ENCODE results near the gene GBF1.

Gene GBF1

GRCh38 chr10:102311025-102311420, 65.7 kb downstream of the GBF1 start:
- Histone ChIP-seq H3K9ac (ENCODE audit: low read length) (no peak overlapping the region), H3K4me1 (ENCODE audit: control insufficient read depth, low read depth, low read length) (peaks cover 6% of the 10 kb centered on the region), H3K4me3 (ENCODE audit: low read length) (no peak overlapping the region), H3K27me3 (ENCODE audit: control insufficient read depth, insufficient read depth, low read length) (no peaks in the 10 kb centered on the region), H3K9me3 (ENCODE audit: control insufficient read depth, low read depth, low read length) (no peaks in the 10 kb centered on the region), H3K36me3 (ENCODE audit: control insufficient read depth, low read depth, low read length) (no peaks in the 10 kb centered on the region), H3K27ac (ENCODE audit: low read length) (no peak overlapping the region)

- Histone ChIP-seq H3K36me3 (ENCODE audit: control insufficient read depth, low read depth, low read length) (no peaks in the 10 kb centered on the region), H3K9me3 (ENCODE audit: control insufficient read depth, low read depth, low read length) (no peaks in the 10 kb centered on the region), H3K9ac (ENCODE audit: low read length) (no peak overlapping the region), H3K27me3 (ENCODE audit: control insufficient read depth, insufficient read depth, low read length) (no peaks in the 10 kb centered on the region), H3K27ac (ENCODE audit: low read length) (no peak overlapping the region), H3K4me3 (ENCODE audit: low read length) (no peak overlapping the region), H3K4me1 (ENCODE audit: control insufficient read depth, low read depth, low read length) (peaks cover 6% of the 10 kb centered on the region)
Observed at GRCh38 chr10:102312683-102313082, 67.4 kb downstream of the GBF1 start.

GRCh38 chr10:102313221-102313896, 68.0 kb downstream of the GBF1 start:
- Histone ChIP-seq H3K9me3 (ENCODE audit: control insufficient read depth, low read depth, low read length) (no peaks in the 10 kb centered on the region), H3K4me1 (ENCODE audit: control insufficient read depth, low read depth, low read length) (peaks cover 6% of the 10 kb centered on the region), H3K36me3 (ENCODE audit: control insufficient read depth, low read depth, low read length) (no peaks in the 10 kb centered on the region), H3K9ac (ENCODE audit: low read length) (no peak overlapping the region), H3K27me3 (ENCODE audit: control insufficient read depth, insufficient read depth, low read length) (no peaks in the 10 kb centered on the region), H3K4me3 (ENCODE audit: low read length) (no peak overlapping the region), H3K27ac (ENCODE audit: low read length) (no peak overlapping the region)

- no peaks in the 10 kb centered on the region for H3K36me3 ChIP-seq (ENCODE audit: control insufficient read depth, low read depth, low read length)
- no peak overlapping the region for H3K9ac ChIP-seq (ENCODE audit: low read length)
- H3K27ac ChIP-seq (ENCODE audit: low read length): no peak overlapping the region
- peaks cover 6% of the 10 kb centered on the region for H3K4me1 ChIP-seq (ENCODE audit: control insufficient read depth, low read depth, low read length)
- H3K27me3 ChIP-seq (ENCODE audit: control insufficient read depth, insufficient read depth, low read length): no peaks in the 10 kb centered on the region
- H3K9me3 ChIP-seq (ENCODE audit: control insufficient read depth, low read depth, low read length): no peaks in the 10 kb centered on the region
- H3K4me3 ChIP-seq (ENCODE audit: low read length): no peak overlapping the region
Observed at GRCh38 chr10:102314801-102315200, 69.5 kb downstream of the GBF1 start.

- H3K27me3 ChIP-seq (ENCODE audit: control insufficient read depth, insufficient read depth, low read length): no peaks in the 10 kb centered on the region
- no peaks in the 10 kb centered on the region for H3K4me1 ChIP-seq (ENCODE audit: control insufficient read depth, low read depth, low read length)
- no peaks in the 10 kb centered on the region for H3K36me3 ChIP-seq (ENCODE audit: control insufficient read depth, low read depth, low read length)
- H3K27ac ChIP-seq (ENCODE audit: low read length): no peak overlapping the region
- no peaks in the 10 kb centered on the region for H3K9me3 ChIP-seq (ENCODE audit: control insufficient read depth, low read depth, low read length)
- H3K4me3 ChIP-seq (ENCODE audit: low read length): no peak overlapping the region
- no peak overlapping the region for H3K9ac ChIP-seq (ENCODE audit: low read length)
Observed at GRCh38 chr10:102316421-102316820, 71.1 kb downstream of the GBF1 start.

GRCh38 chr10:102322914-102323313, 77.6 kb downstream of the GBF1 start:
- H3K4me1 ChIP-seq (ENCODE audit: control insufficient read depth, low read depth, low read length): peaks cover 12% of the 10 kb centered on the region
- no peaks in the 10 kb centered on the region for H3K27me3 ChIP-seq (ENCODE audit: control insufficient read depth, insufficient read depth, low read length)
- H3K27ac ChIP-seq (ENCODE audit: low read length): no peak overlapping the region
- H3K4me3 ChIP-seq (ENCODE audit: low read length): no peak overlapping the region
- H3K9me3 ChIP-seq (ENCODE audit: control insufficient read depth, low read depth, low read length): no peaks in the 10 kb centered on the region
- no peak overlapping the region for H3K9ac ChIP-seq (ENCODE audit: low read length)
- no peaks in the 10 kb centered on the region for H3K36me3 ChIP-seq (ENCODE audit: control insufficient read depth, low read depth, low read length)

- peaks cover 12% of the 10 kb centered on the region for H3K4me1 ChIP-seq (ENCODE audit: control insufficient read depth, low read depth, low read length)
- no peak overlapping the region for H3K27ac ChIP-seq (ENCODE audit: low read length)
- H3K9me3 ChIP-seq (ENCODE audit: control insufficient read depth, low read depth, low read length): no peaks in the 10 kb centered on the region
- no peaks in the 10 kb centered on the region for H3K36me3 ChIP-seq (ENCODE audit: control insufficient read depth, low read depth, low read length)
- no peak overlapping the region for H3K4me3 ChIP-seq (ENCODE audit: low read length)
- H3K9ac ChIP-seq (ENCODE audit: low read length): no peak overlapping the region
- H3K27me3 ChIP-seq (ENCODE audit: control insufficient read depth, insufficient read depth, low read length): no peaks in the 10 kb centered on the region
Observed at GRCh38 chr10:102324061-102324460, 78.7 kb downstream of the GBF1 start.

GRCh38 chr10:102326031-102326430, 80.7 kb downstream of the GBF1 start:
- Histone ChIP-seq H3K4me1 (ENCODE audit: control insufficient read depth, low read depth, low read length) (peaks cover 12% of the 10 kb centered on the region), H3K36me3 (ENCODE audit: control insufficient read depth, low read depth, low read length) (no peaks in the 10 kb centered on the region), H3K9me3 (ENCODE audit: control insufficient read depth, low read depth, low read length) (no peaks in the 10 kb centered on the region), H3K27me3 (ENCODE audit: control insufficient read depth, insufficient read depth, low read length) (no peaks in the 10 kb centered on the region), H3K27ac (ENCODE audit: low read length) (no peak overlapping the region), H3K4me3 (ENCODE audit: low read length) (no peak overlapping the region), H3K9ac (ENCODE audit: low read length) (no peak overlapping the region)

GRCh38 chr10:102327002-102327401, 81.7 kb downstream of the GBF1 start:
- peaks cover 12% of the 10 kb centered on the region for H3K4me1 ChIP-seq (ENCODE audit: control insufficient read depth, low read depth, low read length)
- H3K27ac ChIP-seq (ENCODE audit: low read length): no peak overlapping the region
- no peaks in the 10 kb centered on the region for H3K9me3 ChIP-seq (ENCODE audit: control insufficient read depth, low read depth, low read length)
- H3K36me3 ChIP-seq (ENCODE audit: control insufficient read depth, low read depth, low read length): no peaks in the 10 kb centered on the region
- no peak overlapping the region for H3K4me3 ChIP-seq (ENCODE audit: low read length)
- no peaks in the 10 kb centered on the region for H3K27me3 ChIP-seq (ENCODE audit: control insufficient read depth, insufficient read depth, low read length)
- no peak overlapping the region for H3K9ac ChIP-seq (ENCODE audit: low read length)

- Histone ChIP-seq H3K27ac (ENCODE audit: low read length) (no peak overlapping the region), H3K4me3 (ENCODE audit: low read length) (no peak overlapping the region), H3K4me1 (ENCODE audit: control insufficient read depth, low read depth, low read length) (peaks cover 12% of the 10 kb centered on the region), H3K27me3 (ENCODE audit: control insufficient read depth, insufficient read depth, low read length) (no peaks in the 10 kb centered on the region), H3K9ac (ENCODE audit: low read length) (no peak overlapping the region), H3K36me3 (ENCODE audit: control insufficient read depth, low read depth, low read length) (no peaks in the 10 kb centered on the region), H3K9me3 (ENCODE audit: control insufficient read depth, low read depth, low read length) (no peaks in the 10 kb centered on the region)
Observed at GRCh38 chr10:102327641-102328040, 82.3 kb downstream of the GBF1 start.

- Histone ChIP-seq H3K27ac (ENCODE audit: low read length) (no peak overlapping the region), H3K27me3 (ENCODE audit: control insufficient read depth, insufficient read depth, low read length) (peaks cover under 1% of the 10 kb centered on the region), H3K36me3 (ENCODE audit: control insufficient read depth, low read depth, low read length) (no peaks in the 10 kb centered on the region), H3K4me3 (ENCODE audit: low read length) (no peak overlapping the region), H3K9me3 (ENCODE audit: control insufficient read depth, low read depth, low read length) (no peaks in the 10 kb centered on the region), H3K4me1 (ENCODE audit: control insufficient read depth, low read depth, low read length) (no peaks in the 10 kb centered on the region), H3K9ac (ENCODE audit: low read length) (no peak overlapping the region)
Observed at GRCh38 chr10:102332772-102333171, 87.4 kb downstream of the GBF1 start.

- H3K27me3 ChIP-seq (ENCODE audit: control insufficient read depth, insufficient read depth, low read length): peaks cover 10% of the 10 kb centered on the region
- H3K36me3 ChIP-seq (ENCODE audit: control insufficient read depth, low read depth, low read length): no peaks in the 10 kb centered on the region
- H3K4me1 ChIP-seq (ENCODE audit: control insufficient read depth, low read depth, low read length): no peaks in the 10 kb centered on the region
- H3K27ac ChIP-seq (ENCODE audit: low read length): no peak overlapping the region
- no peaks in the 10 kb centered on the region for H3K9me3 ChIP-seq (ENCODE audit: control insufficient read depth, low read depth, low read length)
- no peak overlapping the region for H3K4me3 ChIP-seq (ENCODE audit: low read length)
- H3K9ac ChIP-seq (ENCODE audit: low read length): no peak overlapping the region
Observed at GRCh38 chr10:102334101-102334500, 88.8 kb downstream of the GBF1 start.

Data from iPS-18a (cell line).